ENCODE data around the gene TRABD2B. TPM values are rescaled to one million over a fixed set of nuclear protein-coding genes. Genes with fewer than 3 reads are reported as not detected.

The TRABD2B gene
- total RNA-seq, 3 donors from 2014 or later = not detected

GRCh38 chr1:47738560-47739182 is 258.5 kb downstream of the TRABD2B start:
- Mint-ChIP-seq H3K4me1 (ENCODE audit: low read depth) (no peaks in the 10 kb centered on the region), H3K4me3 (no peak overlapping the region), H3K27me3 (ENCODE audit: low read depth) (peaks cover 46% of the 10 kb centered on the region), H3K9me3 (peaks cover 13% of the 10 kb centered on the region), H3K36me3 (ENCODE audit: insufficient read depth) (no peaks in the 10 kb centered on the region)
- no peak for ATAC-seq
- no peak for DNase-seq

GRCh38 chr1:47732489-47732888 is 264.7 kb downstream of the TRABD2B start:
- DNase-seq (no peak), ATAC-seq (no peak)
- H3K27me3 Mint-ChIP-seq (ENCODE audit: low read depth) = peaks cover 31% of the 10 kb centered on the region
- no peaks in the 10 kb centered on the region for H3K36me3 Mint-ChIP-seq (ENCODE audit: insufficient read depth)
- H3K4me1 Mint-ChIP-seq (ENCODE audit: low read depth) = no peaks in the 10 kb centered on the region
- H3K4me3 Mint-ChIP-seq = no peak overlapping the region
- no peaks in the 10 kb centered on the region for H3K9me3 Mint-ChIP-seq

DNA sequence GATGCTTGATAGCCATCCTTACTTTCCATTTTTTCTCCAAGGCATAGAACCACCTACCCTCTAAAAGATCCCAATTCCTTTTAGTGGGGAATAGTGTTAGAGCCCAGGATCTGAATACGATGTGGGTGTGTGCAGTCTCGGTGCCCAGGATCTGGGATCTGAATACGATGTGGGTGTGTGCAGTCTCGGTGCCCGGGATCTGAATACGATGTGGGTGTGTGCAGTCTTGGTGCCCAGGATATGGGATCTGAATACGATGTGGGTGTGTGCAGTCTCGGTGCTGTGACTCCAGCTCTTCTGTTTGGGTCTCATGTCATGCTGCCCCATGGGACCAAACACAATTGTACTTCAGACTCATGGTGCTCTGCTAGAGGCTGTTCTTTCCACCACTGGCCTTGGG is 265.5 kb downstream of the TRABD2B start:
- no peaks in the 10 kb centered on the region for H3K36me3 Mint-ChIP-seq (ENCODE audit: insufficient read depth)
- peaks cover 25% of the 10 kb centered on the region for H3K27me3 Mint-ChIP-seq (ENCODE audit: low read depth)
- ATAC-seq = no peak
- DNase-seq = no peak
- no peak overlapping the region for H3K4me3 Mint-ChIP-seq
- H3K9me3 Mint-ChIP-seq = no peaks in the 10 kb centered on the region
- H3K4me1 Mint-ChIP-seq (ENCODE audit: low read depth) = no peaks in the 10 kb centered on the region

DNA sequence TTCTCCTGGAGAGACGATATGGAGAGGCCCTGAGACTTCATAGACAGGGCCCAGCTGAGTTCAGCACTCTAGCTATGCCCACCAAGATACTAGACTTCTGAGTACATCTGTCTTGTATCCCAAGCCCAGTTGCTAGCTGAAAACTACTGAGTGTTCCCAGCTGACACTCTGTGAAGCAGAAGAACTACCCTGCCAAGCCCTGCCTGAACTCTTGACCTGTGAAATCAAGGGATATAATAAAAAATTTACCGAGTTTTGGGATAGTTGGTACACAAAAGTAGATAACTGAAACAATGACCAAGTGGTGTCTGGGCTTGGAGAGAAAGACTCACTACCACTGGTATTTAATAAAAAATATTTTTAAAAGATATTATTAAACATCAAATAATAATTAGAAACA is 267.5 kb downstream of the TRABD2B start:
- no peak for DNase-seq
- Mint-ChIP-seq H3K4me3 (no peak overlapping the region), H3K4me1 (ENCODE audit: low read depth) (peaks cover 7% of the 10 kb centered on the region), H3K36me3 (ENCODE audit: insufficient read depth) (no peaks in the 10 kb centered on the region), H3K9me3 (no peaks in the 10 kb centered on the region), H3K27me3 (ENCODE audit: low read depth) (peaks cover 24% of the 10 kb centered on the region)
- no peak for ATAC-seq

DNA sequence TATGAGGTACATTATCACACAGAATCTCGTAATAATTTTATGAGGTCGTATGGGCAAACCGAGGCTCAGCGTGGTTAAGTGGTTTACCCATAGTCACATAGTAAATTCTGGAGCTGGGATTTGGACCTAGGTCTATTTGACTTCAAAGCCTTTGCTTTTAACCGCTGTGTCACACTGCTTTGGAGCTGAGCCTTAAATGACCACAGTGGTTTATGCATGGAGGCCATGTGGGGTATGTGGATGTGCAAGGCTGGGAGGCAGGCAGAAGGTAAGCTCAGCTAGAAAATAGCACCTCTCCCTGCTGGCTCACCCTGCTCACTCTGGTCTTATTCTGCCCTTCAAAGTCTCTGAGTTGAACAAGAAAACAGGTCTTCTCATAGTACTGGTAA is 269.5 kb downstream of the TRABD2B start:
- Mint-ChIP-seq H3K36me3 (ENCODE audit: insufficient read depth) (no peaks in the 10 kb centered on the region), H3K27me3 (ENCODE audit: low read depth) (peaks cover 39% of the 10 kb centered on the region), H3K9me3 (no peaks in the 10 kb centered on the region), H3K4me1 (ENCODE audit: low read depth) (peaks cover 7% of the 10 kb centered on the region), H3K4me3 (no peak overlapping the region)
- no peak for ATAC-seq
- no peak for DNase-seq

DNA sequence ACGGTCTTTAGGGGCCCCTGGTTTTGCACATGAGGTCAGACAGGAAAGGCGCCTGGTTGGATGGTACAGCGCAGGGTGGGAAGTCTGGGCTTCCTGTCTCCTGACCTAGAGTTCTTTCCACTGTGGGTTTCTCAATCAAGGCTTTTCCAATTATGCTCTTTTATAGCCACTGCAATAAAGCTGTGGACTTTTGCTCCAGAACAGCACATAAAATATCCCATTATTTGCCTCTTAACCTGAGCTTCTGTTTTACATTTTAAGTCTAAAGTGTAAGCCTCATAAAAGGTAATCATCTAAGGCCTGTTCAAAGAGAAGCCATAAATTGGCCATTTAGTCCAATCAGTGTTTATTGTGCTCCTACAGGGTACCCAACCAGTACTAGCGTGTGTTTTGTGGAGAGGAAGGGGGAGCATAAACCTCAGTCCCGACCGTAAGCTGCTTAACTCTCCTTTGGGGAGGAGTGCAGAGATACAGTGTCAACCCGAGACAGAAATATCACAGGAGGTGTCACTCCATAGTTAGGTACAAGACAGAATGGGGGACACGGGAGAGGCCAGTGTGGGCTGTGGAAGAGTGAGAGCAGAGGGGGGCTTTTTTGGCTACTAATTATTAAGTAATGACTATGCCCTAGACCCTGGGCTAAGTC is 270.0 kb downstream of the TRABD2B start:
- Mint-ChIP-seq H3K36me3 (ENCODE audit: insufficient read depth) (no peaks in the 10 kb centered on the region), H3K4me1 (ENCODE audit: low read depth) (peaks cover 7% of the 10 kb centered on the region), H3K9me3 (no peaks in the 10 kb centered on the region), H3K4me3 (no peak overlapping the region), H3K27me3 (ENCODE audit: low read depth) (peaks cover 43% of the 10 kb centered on the region)
- no peak for ATAC-seq
- no peak for DNase-seq

DNA sequence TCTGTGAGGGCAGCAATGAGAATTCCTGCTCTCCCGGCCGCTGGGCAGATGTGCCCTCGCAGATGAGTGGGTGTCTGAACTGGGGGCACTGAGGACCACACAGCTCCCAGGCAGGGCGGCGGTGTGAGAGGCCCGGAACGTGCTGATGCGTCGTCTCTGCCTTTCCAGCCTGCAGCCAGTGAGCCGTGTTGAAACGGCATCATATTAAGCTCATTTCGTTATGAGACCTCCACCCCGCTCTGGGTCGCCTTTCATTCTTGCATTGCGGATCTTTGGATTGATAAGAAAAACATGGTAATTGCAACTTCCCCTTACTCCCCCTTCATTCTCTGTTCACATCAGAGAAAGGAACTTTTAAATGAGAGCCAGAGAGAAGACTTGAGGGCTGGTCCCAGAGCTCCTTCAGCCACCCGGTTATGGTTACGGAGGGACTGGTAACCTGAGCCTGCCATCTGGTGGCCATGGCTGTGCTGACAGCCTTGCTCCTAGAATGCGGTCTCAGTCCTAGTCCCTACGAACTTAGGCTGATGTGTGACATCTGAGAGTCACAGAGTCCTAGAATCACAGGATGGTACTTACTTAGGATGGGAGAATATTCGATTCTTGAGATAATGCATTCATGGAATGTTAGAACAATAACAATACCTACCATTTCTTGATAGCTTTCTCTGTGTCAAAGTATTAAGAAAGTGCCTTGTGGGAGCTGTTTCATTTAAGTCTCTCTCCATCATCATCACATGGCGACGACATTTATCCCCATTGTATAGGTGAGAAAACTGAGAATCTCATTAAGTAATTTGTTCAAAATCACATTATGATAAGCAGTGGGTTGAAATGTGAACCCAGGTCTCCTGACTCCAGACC is 271.0 kb downstream of the TRABD2B start:
- Mint-ChIP-seq H3K4me3 (peak overlapping the region; percentile 56), H3K4me1 (ENCODE audit: low read depth) (peaks cover 7% of the 10 kb centered on the region), H3K9me3 (no peaks in the 10 kb centered on the region), H3K27me3 (ENCODE audit: low read depth) (peaks cover 51% of the 10 kb centered on the region), H3K36me3 (ENCODE audit: insufficient read depth) (no peaks in the 10 kb centered on the region)
- peak; percentile 48 for DNase-seq
- peak; percentile 85 to 89 for ATAC-seq

- ATAC-seq (no peak), DNase-seq (no peak)
- no peak overlapping the region for H3K4me3 Mint-ChIP-seq
- peaks cover 7% of the 10 kb centered on the region for H3K4me1 Mint-ChIP-seq (ENCODE audit: low read depth)
- no peaks in the 10 kb centered on the region for H3K9me3 Mint-ChIP-seq
- peaks cover 55% of the 10 kb centered on the region for H3K27me3 Mint-ChIP-seq (ENCODE audit: low read depth)
- H3K36me3 Mint-ChIP-seq (ENCODE audit: insufficient read depth) = no peaks in the 10 kb centered on the region
Observed at GRCh38 chr1:47725511-47725991, 271.6 kb downstream of the TRABD2B start.

GRCh38 chr1:47725000-47725473 is 272.1 kb downstream of the TRABD2B start:
- Mint-ChIP-seq H3K36me3 (ENCODE audit: insufficient read depth) (no peaks in the 10 kb centered on the region), H3K4me1 (ENCODE audit: low read depth) (peaks cover 7% of the 10 kb centered on the region), H3K4me3 (no peak overlapping the region), H3K9me3 (no peaks in the 10 kb centered on the region), H3K27me3 (ENCODE audit: low read depth) (peaks cover 57% of the 10 kb centered on the region)
- DNase-seq = no peak
- no peak for ATAC-seq

DNA sequence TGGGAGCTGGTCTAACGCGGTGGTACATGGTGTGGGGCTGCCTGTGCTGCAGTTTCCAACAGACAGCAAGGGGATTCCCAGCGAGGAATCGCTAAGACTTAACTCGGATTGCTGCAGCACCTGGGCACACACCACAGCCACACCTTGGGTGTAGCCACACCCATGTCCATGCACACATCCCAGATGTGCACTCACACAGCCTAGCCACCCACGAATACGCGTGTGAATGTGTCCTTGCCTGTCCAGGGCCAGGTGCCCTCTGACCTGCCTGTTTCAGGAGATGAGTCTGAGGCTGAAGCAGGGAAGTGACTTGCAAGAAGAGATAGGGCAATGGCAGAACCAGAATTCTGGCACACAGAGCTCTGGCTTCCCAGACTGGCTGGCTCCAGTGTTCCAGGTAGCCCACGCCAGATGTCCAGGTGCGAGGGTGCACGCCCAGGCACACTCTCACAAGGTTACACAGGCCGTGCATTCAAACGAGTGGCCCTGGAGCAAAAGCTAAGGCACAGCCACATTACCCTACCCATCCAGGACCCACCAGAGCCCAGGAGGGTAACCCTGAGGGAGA is 272.7 kb downstream of the TRABD2B start:
- no peaks in the 10 kb centered on the region for H3K36me3 Mint-ChIP-seq (ENCODE audit: insufficient read depth)
- no peaks in the 10 kb centered on the region for H3K9me3 Mint-ChIP-seq
- H3K4me1 Mint-ChIP-seq (ENCODE audit: low read depth) = peaks cover 7% of the 10 kb centered on the region
- no peak overlapping the region for H3K4me3 Mint-ChIP-seq
- peaks cover 59% of the 10 kb centered on the region for H3K27me3 Mint-ChIP-seq (ENCODE audit: low read depth)
- DNase-seq (no peak), ATAC-seq (no peak)

DNA sequence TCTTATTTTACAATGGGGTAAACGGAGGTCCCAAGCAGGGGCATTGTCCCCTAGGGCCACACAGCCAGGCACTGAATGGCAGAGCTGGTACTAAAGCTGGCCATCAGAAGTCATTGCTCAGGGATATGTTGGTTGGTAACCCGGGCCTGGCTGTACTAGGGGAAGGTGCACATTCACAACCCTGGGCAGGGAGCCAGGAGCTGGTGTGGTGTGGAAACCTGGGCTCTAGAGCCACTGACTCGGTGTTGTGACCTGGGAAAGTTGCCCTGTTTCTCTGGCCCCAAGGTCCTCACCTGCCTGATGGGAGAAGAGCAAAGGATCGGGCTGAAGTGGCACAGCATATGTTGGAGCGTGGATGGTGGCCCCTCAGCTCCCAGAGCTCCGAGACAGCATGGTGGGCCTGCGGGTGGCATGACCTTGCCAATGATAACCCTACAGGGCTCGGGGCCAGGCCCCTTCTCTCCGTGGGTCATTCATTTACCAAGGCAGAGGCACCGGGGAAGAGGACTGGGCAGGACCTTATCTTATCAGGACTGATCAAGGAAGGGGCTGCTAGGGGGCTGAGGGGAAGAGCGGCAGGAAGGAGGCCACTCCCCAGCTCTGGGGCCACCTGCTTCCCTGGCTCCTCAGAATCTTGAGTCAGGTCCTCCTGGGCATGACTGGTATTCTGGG is 274.1 kb downstream of the TRABD2B start:
- Mint-ChIP-seq H3K4me3 (no peak overlapping the region), H3K36me3 (ENCODE audit: insufficient read depth) (no peaks in the 10 kb centered on the region), H3K4me1 (ENCODE audit: low read depth) (peaks cover 7% of the 10 kb centered on the region), H3K27me3 (ENCODE audit: low read depth) (peaks cover 56% of the 10 kb centered on the region), H3K9me3 (no peaks in the 10 kb centered on the region)
- ATAC-seq = no peak
- DNase-seq = no peak

- ATAC-seq = no peak
- H3K27me3 Mint-ChIP-seq (ENCODE audit: low read depth) = peaks cover 62% of the 10 kb centered on the region
- no peak overlapping the region for H3K4me3 Mint-ChIP-seq
Observed at GRCh38 chr1:47722101-47722500, 275.1 kb downstream of the TRABD2B start.

GRCh38 chr1:47720111-47720510 is 277.1 kb downstream of the TRABD2B start:
- Mint-ChIP-seq H3K4me3 (no peak overlapping the region), H3K36me3 (ENCODE audit: insufficient read depth) (no peaks in the 10 kb centered on the region), H3K4me1 (ENCODE audit: low read depth) (no peaks in the 10 kb centered on the region), H3K9me3 (no peaks in the 10 kb centered on the region), H3K27me3 (ENCODE audit: low read depth) (peaks cover 59% of the 10 kb centered on the region)
- no peak for DNase-seq
- no peak for ATAC-seq

More at GRCh38 chr1:47722101-47722500, 275.1 kb downstream of the TRABD2B start:
- Mint-ChIP-seq H3K9me3 (no peaks in the 10 kb centered on the region), H3K36me3 (ENCODE audit: insufficient read depth) (no peaks in the 10 kb centered on the region), H3K4me1 (ENCODE audit: low read depth) (peaks cover 7% of the 10 kb centered on the region)
- DNase-seq = no peak

DNA sequence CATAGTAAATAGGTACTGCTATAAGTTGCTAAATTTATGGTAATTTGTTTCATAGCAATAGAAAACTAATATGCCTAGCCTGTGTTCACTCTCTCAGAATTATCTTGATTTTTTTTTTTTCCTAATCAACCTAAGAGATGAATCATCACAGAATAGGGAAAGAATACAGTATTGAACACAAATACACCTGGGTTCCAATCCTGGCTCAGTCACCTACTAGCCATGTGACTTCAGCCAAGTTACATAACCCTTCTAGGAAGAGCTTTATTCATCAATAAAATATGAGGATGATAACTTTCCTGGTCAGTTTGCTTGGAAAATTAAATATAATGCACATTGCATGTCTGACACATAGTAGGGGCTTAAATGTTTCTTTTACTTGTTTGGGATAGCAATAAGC is 279.8 kb downstream of the TRABD2B start:
- no peaks in the 10 kb centered on the region for H3K4me1 Mint-ChIP-seq (ENCODE audit: low read depth)
- H3K9me3 Mint-ChIP-seq = no peaks in the 10 kb centered on the region
- ATAC-seq (no peak), DNase-seq (no peak)
- H3K27me3 Mint-ChIP-seq (ENCODE audit: low read depth) = peaks cover 62% of the 10 kb centered on the region
- no peak overlapping the region for H3K4me3 Mint-ChIP-seq
- no peaks in the 10 kb centered on the region for H3K36me3 Mint-ChIP-seq (ENCODE audit: insufficient read depth)
